PC-3 (cell line): ENCODE data around the gene CRADD. TPM values are rescaled to one million over a fixed set of nuclear protein-coding genes. Genes with fewer than 3 reads are reported as not detected.

Experiments
- ATAC-seq: fragments of 200-7000 bp; cut with Tn5 transposase; 2 replicates; pipeline ENCODE4 v1.9.1; 2020; ENCODE audit warnings: mild to moderate bottlenecking, moderate library complexity
- BruUV-seq: library from RNA; stranded (reverse); fragments of 400-500 nt; replicated peaks from 2 replicates; lab custom pipeline; 2021; lab: Mats Ljungman, UMichigan
- CTCF ChIA-PET: fragments of 300-600 bp; sonication (Branson Sonifier 250); formaldehyde crosslinking; loops from one replicate; lab custom pipeline; 2022; ENCODE audit warnings: antibody characterized with exemption; lab: Charles Lee
- POLR2A ChIA-PET: fragments of 300-600 bp; sonication (Branson Sonifier 250); formaldehyde crosslinking; loops from one replicate; lab custom pipeline; 2022; ENCODE audit warnings: antibody characterized with exemption; ENCODE audit not compliant: unreplicated experiment; lab: Charles Lee
- DNase-seq: peaks from one replicate; pipeline ENCODE4 v3.0.0-alpha.2; 2015
- H2AFZ ChIP-seq: fragments of 300-600 bp; sonication (generic); 2 replicates; pipeline ENCODE4 v1.6.0; 2016; ENCODE audit warnings: antibody characterized with exemption, low read length
- H3F3A ChIP-seq: fragments of 300-600 bp; sonication (generic); one replicate; pipeline ENCODE4 v1.6.0; 2017; ENCODE audit warnings: antibody characterized with exemption, low read length, control low read depth, mild to moderate bottlenecking; ENCODE audit not compliant: unreplicated experiment
- H3K27ac ChIP-seq: fragments of 300-600 bp; sonication (generic); 2 replicates; pipeline ENCODE4 v1.5.1; 2016; ENCODE audit warnings: mild to moderate bottlenecking, low read length
- H3K27me3 ChIP-seq: fragments of 300-600 bp; sonication (generic); 2 replicates; pipeline ENCODE4 v1.6.1; 2016; ENCODE audit warnings: low read length, mixed read lengths
- H3K36me3 ChIP-seq: fragments of 300-600 bp; sonication (generic); 2 replicates; pipeline ENCODE4 v1.6.1; 2016; ENCODE audit warnings: low read depth, mixed run types, low read length, mixed read lengths
- H3K4me1 ChIP-seq: fragments of 300-600 bp; sonication (generic); 2 replicates; pipeline ENCODE4 v1.5.1; 2016; ENCODE audit warnings: low read length; ENCODE audit not compliant: insufficient read depth
- H3K4me2 ChIP-seq: fragments of 300-600 bp; sonication (generic); 2 replicates; pipeline ENCODE4 v1.6.0; 2016; ENCODE audit warnings: low read length
- H3K4me3 ChIP-seq: fragments of 300-600 bp; sonication (generic); 2 replicates; pipeline ENCODE4 v1.5.1; 2016; ENCODE audit warnings: mild to moderate bottlenecking, low read length, mixed read lengths
- H3K79me2 ChIP-seq: fragments of 300-600 bp; sonication (generic); 2 replicates; pipeline ENCODE4 v1.6.1; 2017; ENCODE audit warnings: low read length, mixed read lengths
- H3K9ac ChIP-seq: fragments of 300-600 bp; sonication (generic); 2 replicates; pipeline ENCODE4 v1.6.0; 2016; ENCODE audit warnings: mild to moderate bottlenecking, low read length
- H3K9me2 ChIP-seq: fragments of 300-600 bp; sonication (generic); replicated peaks from 2 replicates; pipeline ENCODE4 v1.6.1; 2016; ENCODE audit warnings: mixed run types, low read length, mixed read lengths
- H3K9me3 ChIP-seq: fragments of 300-600 bp; sonication (generic); 2 replicates; pipeline ENCODE4 v1.6.1; 2016; ENCODE audit warnings: low read length, mixed read lengths
- H4K20me1 ChIP-seq: fragments of 300-600 bp; sonication (generic); 2 replicates; pipeline ENCODE4 v1.6.1; 2016; ENCODE audit warnings: low read length, mixed read lengths
- EZH2 ChIP-seq: fragments of 300-600 bp; sonication (generic); IDR thresholded peaks from one replicate; pipeline ENCODE4 v1.6.1; 2017; ENCODE audit warnings: antibody characterized with exemption, mild to moderate bottlenecking, low read length; ENCODE audit not compliant: unreplicated experiment
- EZH2phosphoT487 ChIP-seq: fragments of 300-600 bp; sonication (generic); IDR thresholded peaks from 2 replicates; pipeline ENCODE4 v1.6.1; 2018; ENCODE audit warnings: mild to moderate bottlenecking, antibody characterized with exemption, low read length, borderline replicate concordance
- intact Hi-C: fragments of 100-400 bp; cut with micrococcal nuclease; formaldehyde crosslinking; loops from 2 replicates; pipeline ENCODE4 v1.9.0; 2023
- total RNA-seq: library from RNA; depleted of rRNA; stranded (reverse); fragments of >200 nt; gene quantifications from 2 replicates; pipeline ENCODE4 v1.2.3, GENCODE V29; 2014
- TF ChIP-seq, protein P1 (sequence below): fragments of 300-600 bp; sonication (generic); conservative IDR thresholded peaks from 2 replicates; pipeline ENCODE4 v1.5.1; 2017; ENCODE audit warnings: antibody characterized with exemption, low read depth, mild to moderate bottlenecking, low read length

Gene CRADD
- total RNA-seq, 1 experiment from 2014 or later, result 11.4 TPM

DNA sequence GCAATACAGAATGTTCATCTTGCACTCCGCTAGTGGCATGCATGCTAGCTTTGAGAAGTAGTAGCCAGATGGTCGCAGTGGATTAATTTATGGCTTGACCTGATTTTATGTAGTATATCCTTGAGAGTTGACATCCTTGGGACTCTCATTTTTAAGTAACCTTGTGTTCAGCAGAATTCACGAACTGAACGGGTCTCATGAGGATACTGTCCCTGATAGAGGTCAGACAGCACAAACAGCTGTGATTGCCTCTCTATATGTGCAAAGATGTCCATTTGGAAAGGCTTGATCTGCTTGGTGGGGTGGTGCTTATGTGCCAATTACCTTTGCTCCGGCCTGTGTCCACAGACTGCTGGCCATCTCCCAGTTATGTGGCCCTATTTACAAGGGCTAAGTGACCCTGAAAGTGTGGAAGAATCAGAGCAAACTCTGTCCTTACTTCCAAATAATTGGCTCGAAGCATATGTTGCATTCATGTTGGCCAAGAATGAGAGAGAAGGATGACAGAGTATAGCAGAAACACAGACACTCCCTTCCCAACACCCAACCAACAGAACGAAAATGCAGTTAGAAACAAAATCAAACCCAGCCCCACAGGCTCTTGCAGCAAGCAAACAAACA, 167.1 kb downstream of the CRADD start:
- Histone ChIP-seq H3K36me3 (no peaks in the 10 kb centered on the region), H3K4me2 (no peak overlapping the region), H4K20me1 (no peaks in the 10 kb centered on the region), H3K27me3 (no peaks in the 10 kb centered on the region), H3F3A (no peaks in the 10 kb centered on the region), H3K9me2 (no peaks in the 10 kb centered on the region), H3K9ac (no peak overlapping the region), H3K79me2 (no peaks in the 10 kb centered on the region), H3K4me3 (no peak overlapping the region), H3K27ac (no peak overlapping the region), H3K9me3 (no peaks in the 10 kb centered on the region), H3K4me1 (no peaks in the 10 kb centered on the region), H2AFZ (no peak overlapping the region)
- no TSS peak for BruUV-seq
- intact Hi-C loops, result no loop called here
- DNase-seq (no peak), ATAC-seq (no peak)
- TF ChIP-seq EZH2phosphoT487, result no peak
- TF ChIP-seq, protein P1, sequence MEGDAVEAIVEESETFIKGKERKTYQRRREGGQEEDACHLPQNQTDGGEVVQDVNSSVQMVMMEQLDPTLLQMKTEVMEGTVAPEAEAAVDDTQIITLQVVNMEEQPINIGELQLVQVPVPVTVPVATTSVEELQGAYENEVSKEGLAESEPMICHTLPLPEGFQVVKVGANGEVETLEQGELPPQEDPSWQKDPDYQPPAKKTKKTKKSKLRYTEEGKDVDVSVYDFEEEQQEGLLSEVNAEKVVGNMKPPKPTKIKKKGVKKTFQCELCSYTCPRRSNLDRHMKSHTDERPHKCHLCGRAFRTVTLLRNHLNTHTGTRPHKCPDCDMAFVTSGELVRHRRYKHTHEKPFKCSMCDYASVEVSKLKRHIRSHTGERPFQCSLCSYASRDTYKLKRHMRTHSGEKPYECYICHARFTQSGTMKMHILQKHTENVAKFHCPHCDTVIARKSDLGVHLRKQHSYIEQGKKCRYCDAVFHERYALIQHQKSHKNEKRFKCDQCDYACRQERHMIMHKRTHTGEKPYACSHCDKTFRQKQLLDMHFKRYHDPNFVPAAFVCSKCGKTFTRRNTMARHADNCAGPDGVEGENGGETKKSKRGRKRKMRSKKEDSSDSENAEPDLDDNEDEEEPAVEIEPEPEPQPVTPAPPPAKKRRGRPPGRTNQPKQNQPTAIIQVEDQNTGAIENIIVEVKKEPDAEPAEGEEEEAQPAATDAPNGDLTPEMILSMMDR, result no peak
- POLR2A ChIA-PET, result no interaction called here
- CTCF ChIA-PET, result no interaction called here

DNA sequence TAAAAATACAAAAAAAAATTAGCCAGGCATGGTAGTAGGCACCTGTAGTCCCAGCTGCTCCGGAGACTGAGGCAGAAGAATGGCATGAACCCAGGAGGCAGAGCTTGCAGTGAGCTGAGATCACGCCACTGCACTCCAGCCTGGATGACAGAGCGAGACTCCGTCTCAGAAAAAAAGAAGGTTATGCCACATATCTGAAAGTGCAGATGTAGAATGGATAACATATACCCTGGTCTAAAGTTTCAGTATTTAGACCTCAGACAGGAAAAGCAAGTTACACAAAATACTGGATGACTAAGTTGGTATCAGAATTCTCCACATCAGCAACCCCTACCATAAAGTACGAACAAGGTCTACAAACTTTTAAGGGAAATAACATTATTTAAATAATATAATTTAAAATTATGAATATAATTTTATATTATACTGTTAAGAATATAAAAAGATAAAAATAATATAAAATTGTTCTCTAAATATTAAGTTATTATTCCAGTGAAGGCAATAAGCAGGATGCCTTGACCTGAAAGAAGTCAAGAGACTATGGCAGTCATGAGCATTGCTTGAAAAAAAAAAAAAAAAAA, 169.9 kb downstream of the CRADD start:
- POLR2A ChIA-PET, result no interaction called here
- Histone ChIP-seq H2AFZ (no peak overlapping the region), H3K4me2 (no peak overlapping the region), H3K36me3 (no peaks in the 10 kb centered on the region), H3K79me2 (no peaks in the 10 kb centered on the region), H3K9me3 (no peaks in the 10 kb centered on the region), H3K27me3 (no peaks in the 10 kb centered on the region), H3F3A (no peaks in the 10 kb centered on the region), H3K9ac (no peak overlapping the region), H3K4me3 (no peak overlapping the region), H3K9me2 (no peaks in the 10 kb centered on the region), H4K20me1 (no peaks in the 10 kb centered on the region), H3K27ac (no peak overlapping the region), H3K4me1 (no peaks in the 10 kb centered on the region)
- CTCF ChIA-PET, result no interaction called here
- TF ChIP-seq, protein P1, result no peak
- TF ChIP-seq EZH2, result no peak
- no TSS peak for BruUV-seq
- DNase-seq, result no peak
- no peak for ATAC-seq
- intact Hi-C loops, result no loop called here
